Fibroblast of pulmonary artery (primary cell): ENCODE data around the gene MC4R.
"Not testable (repeated sequence)": the region's sequence is repeated elsewhere in the genome, so short reads cannot be mapped to it uniquely, and the experiment has no call there.

Experiments used
- DNase-seq: peaks from one replicate; pipeline ENCODE4 v3.0.0-alpha.2; 2010; ENCODE audit warnings: low read depth
- H3K4me3 ChIP-seq: replicated peaks from 2 replicates; pipeline ENCODE4 v1.5.1; 2011; ENCODE audit warnings: low read depth, mild to moderate bottlenecking, control low read depth, low read length, moderate library complexity
- TF ChIP-seq, protein P1 (sequence below): IDR thresholded peaks from 2 replicates; pipeline ENCODE4 v1.5.1; 2011; ENCODE audit warnings: mild to moderate bottlenecking, control low read depth, low read length, inconsistent platforms; ENCODE audit errors: missing control alignments

MC4R gene

DNA sequence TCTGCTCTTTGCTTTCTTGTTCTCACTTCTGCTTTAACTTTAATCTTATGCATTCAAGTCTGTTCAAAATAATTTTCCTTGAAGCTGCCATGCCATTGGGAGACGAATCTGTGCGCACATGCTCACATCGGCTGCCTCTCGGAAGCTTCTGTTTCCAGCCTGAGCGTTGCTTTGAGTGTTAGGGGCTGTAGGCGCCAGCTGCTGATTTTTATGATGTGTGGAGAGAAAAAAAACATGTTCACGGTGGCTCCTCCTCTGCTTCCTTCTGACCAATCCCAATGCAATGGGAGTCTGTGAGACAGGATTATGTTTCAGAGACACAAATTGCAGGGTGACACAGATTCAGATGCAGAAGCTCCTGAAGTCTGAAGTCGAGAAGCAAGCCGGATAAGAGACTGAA is at the start of gene MC4R:
Gene MC4R, minus strand, starts transcription at position 180 of the 400 bp plus-strand sequence. CDS start 426 bp downstream, outside the sequence.
- peak; percentile 73 for DNase-seq
- TF ChIP-seq, protein P1, sequence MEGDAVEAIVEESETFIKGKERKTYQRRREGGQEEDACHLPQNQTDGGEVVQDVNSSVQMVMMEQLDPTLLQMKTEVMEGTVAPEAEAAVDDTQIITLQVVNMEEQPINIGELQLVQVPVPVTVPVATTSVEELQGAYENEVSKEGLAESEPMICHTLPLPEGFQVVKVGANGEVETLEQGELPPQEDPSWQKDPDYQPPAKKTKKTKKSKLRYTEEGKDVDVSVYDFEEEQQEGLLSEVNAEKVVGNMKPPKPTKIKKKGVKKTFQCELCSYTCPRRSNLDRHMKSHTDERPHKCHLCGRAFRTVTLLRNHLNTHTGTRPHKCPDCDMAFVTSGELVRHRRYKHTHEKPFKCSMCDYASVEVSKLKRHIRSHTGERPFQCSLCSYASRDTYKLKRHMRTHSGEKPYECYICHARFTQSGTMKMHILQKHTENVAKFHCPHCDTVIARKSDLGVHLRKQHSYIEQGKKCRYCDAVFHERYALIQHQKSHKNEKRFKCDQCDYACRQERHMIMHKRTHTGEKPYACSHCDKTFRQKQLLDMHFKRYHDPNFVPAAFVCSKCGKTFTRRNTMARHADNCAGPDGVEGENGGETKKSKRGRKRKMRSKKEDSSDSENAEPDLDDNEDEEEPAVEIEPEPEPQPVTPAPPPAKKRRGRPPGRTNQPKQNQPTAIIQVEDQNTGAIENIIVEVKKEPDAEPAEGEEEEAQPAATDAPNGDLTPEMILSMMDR = no peak
- peak within 1 kb of the TSS; percentile 8 for H3K4me3 ChIP-seq

DNA sequence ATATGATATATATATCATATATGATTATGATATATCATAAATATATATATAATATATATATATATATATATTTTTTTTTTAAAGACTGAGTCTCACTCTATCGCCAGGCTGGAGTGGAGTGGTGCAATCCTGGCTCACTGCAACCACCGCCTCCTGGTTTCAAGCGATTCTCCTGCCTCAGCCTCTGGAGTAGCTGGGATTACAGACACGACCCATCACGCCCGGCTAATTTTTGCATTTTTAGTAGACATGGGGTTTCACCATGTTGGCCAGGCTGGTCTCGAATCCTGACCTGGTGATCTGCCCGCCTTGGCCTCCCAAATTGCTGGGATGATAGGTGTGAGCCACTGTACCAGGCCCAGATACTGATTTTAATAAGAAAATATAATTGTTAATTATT is 49.7 kb upstream of the MC4R start:
- not testable (repeated sequence) for H3K4me3 ChIP-seq, DNase-seq

DNA sequence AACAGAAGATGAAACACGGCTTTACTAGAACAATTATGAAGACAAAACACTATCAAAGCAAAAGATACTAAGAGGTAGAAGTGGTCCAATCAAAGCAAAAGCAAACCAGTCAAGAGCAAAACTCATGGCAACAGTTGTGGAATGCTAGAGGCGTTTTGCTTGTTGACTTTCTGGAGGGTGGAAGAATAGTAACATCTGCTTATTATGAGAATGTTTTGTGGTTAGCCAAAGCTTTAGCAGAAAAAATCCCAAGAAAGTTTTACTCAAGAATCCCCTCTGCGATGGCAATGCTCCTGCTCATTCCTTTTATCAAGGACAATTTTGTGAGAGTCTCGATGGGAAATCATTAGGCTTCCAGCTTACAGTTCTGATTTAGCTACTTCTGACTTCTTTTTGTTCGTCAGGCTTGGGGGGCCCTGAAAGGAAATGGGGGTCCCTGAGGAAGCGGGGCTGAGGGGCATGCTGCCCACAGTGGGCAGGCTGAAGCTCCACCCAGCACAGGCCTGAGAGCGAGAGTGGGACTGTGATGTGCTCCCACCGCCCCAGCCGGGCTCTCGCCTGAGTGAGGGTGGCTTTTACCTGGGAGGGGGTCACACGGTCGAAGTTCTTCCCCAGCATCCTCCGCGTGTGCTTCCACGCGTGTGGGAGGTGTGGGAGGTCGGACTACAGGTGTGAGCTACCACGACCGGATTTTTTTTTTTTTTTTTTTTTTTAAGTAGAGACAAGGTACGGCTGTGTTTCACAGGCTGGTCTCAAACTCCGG is 49.0 kb upstream of the MC4R start:
- TF ChIP-seq, protein P1 = no peak
- no peak overlapping the region for H3K4me3 ChIP-seq
- DNase-seq = no peak

DNA sequence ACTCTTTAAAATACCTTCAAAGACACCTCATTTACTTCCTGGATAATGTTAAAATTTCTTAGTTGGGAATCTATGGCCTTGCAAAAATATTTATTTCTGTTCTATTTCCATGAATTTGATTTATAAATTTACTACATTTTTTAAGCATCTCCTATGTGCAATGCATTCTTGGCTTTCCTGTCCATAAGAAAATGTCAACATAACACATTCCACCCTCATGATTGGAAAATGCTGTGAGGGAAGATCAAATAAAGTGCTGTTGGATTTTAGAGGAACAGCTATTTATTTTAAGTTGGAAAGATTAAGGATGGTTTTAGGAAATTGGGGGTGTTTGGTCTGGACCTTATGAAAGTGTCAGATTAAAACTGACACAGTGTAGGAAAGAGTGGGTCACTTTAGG is 45.4 kb upstream of the MC4R start:
- no peak overlapping the region for H3K4me3 ChIP-seq
- TF ChIP-seq, protein P1 = no peak
- DNase-seq = no peak

DNA sequence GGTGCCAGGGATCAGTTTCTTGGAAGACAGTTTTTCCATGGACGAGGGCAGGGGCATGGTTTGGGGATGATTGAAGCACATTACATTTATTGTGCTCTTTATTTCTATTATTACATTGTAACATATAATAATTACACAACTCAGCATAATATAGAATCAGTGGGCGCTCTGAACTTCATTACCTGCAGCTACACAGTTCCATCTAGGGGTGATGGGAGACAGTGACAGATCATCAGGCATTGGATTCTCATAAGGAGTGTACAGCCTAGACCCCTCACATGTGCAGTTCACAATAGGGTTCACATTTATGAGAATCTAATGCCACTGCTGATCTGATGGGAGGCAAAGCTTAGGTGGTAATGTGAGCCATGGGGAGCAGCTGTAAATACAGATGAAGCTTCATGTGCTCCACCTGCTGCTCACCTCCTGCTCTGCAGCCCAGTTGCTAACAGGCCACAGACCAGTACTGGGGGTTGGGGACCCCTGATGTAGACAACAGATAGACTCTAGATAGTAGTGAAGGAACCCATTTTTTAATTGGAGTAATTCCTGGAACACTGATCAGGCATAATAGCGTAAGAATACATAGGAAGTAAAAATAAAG is 41.5 kb upstream of the MC4R start:
- TF ChIP-seq, protein P1 = peak; percentile 58
- DNase-seq = peak; percentile 24
- no peak overlapping the region for H3K4me3 ChIP-seq

DNA sequence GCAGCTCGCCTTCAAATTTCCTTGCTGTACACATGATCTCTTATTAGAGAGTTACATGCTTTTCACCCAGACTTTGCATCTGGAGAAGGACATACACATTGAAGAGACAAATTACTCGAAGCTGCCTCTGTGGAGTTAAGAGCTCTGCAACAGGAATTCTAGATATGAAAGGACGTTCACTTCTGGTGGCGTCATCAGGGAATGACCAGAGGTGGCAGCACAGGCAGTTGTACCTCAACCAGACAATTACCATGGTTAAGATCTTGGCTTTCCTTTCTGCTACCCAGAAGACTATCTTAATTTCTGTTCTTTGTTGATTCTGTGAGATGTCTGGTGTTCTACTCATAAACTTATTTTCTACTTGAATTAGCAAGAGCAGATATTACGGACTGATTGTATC is 39.1 kb upstream of the MC4R start:
- peak; percentile 0 for DNase-seq
- TF ChIP-seq, protein P1 = peak; percentile 13

DNA sequence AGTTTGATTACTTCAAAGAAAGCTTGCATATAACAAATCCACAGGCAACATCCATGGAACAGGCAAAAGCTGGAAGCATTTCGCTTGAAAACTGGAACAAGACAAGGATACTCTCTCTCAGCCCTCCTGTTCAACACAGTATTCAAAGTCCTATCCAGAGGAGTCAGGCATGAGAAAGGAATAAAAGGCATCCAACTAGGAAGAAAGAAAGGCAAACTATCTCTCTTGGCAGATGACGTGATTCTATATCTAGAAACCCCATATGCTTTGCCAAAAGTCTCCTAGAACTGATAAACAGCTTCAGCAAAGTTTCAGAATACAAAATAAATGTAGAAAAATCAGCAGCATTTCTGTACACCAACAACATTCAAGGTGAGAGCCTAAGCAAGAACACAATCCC is 34.1 kb upstream of the MC4R start:
- TF ChIP-seq, protein P1 = no peak
- DNase-seq = no peak
- no peak overlapping the region for H3K4me3 ChIP-seq

More for the DNA sequence above, 39.1 kb upstream of the MC4R start:
- H3K4me3 ChIP-seq = no peak overlapping the region
